ENCODE measurements around the gene MNS1. TPM values are rescaled to one million over a fixed set of nuclear protein-coding genes. Genes with fewer than 3 reads are reported as not detected.
A peak's percentile ranks its signal among the peaks of the same experiment; 100 is the strongest.

MNS1 gene
- total and polyA plus RNA-seq, 10 of the 15 experiments (the other 5 are each of a cell fraction or from before 2014, with no cell fraction given): 0.45 to 2.6 (median 0.97) TPM

GRCh38 chr15:56468401-56468800 is 3.5 kb upstream of the MNS1 start:
- intact Hi-C loops (cut with micrococcal nuclease; ENCODE audit: unreplicated experiment) (no loop called here), in situ Hi-C loops (cut with MboI) (no loop called here)
- Histone ChIP-seq H3K4me1 (ENCODE audit: control insufficient read depth, insufficient read depth, low read length) (peaks cover 9% of the 10 kb centered on the region; the same call in 1 of the 2 replicates), H2AFZ (ENCODE audit: control insufficient read depth, low read depth, low read length) (peak overlapping the region; percentile 72), H3K9ac (ENCODE audit: control insufficient read depth, insufficient read depth, low read length) (no peak overlapping the region), H3K27ac (ENCODE audit: control insufficient read depth, insufficient read depth) (no peak overlapping the region), H3K79me2 (ENCODE audit: control insufficient read depth, insufficient read depth, low read length) (no peaks in the 10 kb centered on the region), H3K36me3 (ENCODE audit: control insufficient read depth in 2 of 2, insufficient read depth in 2 of 2, low read length in 1 of 2) (no peaks in the 10 kb centered on the region), H4K20me1 (ENCODE audit: control insufficient read depth, insufficient read depth) (no peaks in the 10 kb centered on the region), H3K4me3 (peak overlapping the region; percentile 46; the same call in 1 of the 2 replicates), H3K9me3 (replicated peaks; ENCODE audit: control insufficient read depth, insufficient read depth, low read length) (no peaks in the 10 kb centered on the region), H3K27me3 (replicated peaks in 1 of 2; ENCODE audit: control insufficient read depth in 2 of 2, insufficient read depth in 2 of 2, low read length in 1 of 2) (no peaks in the 10 kb centered on the region), H3K4me2 (ENCODE audit: control insufficient read depth, insufficient read depth) (peak overlapping the region; percentile 78)
- ChIA-PET POLR2A (no interaction called here), SMC1A (ENCODE audit: uncharacterized antibody, unreplicated experiment) (no interaction called here), CTCF (interaction anchor here (0.9 to 1.5 kb wide), 3 partner anchors 21 to 745 kb away, joined by 3 read pairs; no protein-coding TSS in a partner anchor), RAD21 (ENCODE audit: unreplicated experiment) (no interaction called here)
- TF ChIP-seq REST (IDR thresholded peaks at IDR 0.05; ENCODE audit: low read depth, low read length): no peak
- TF ChIP-seq ATF3 (IDR thresholded peaks at IDR 0.05; ENCODE audit: borderline replicate concordance, extremely low read depth, low read depth, low read length): no peak
- no peak for TF ChIP-seq ZNF274 (IDR thresholded peaks at IDR 0.05; ENCODE audit: insufficient read depth, insufficient read length)
- TF ChIP-seq ZNF24 (IDR thresholded peaks at IDR 0.05): peak; percentile 36; the same call in 1 of the 2 replicates
- TF ChIP-seq SP1 (IDR thresholded peaks at IDR 0.05; ENCODE audit: low read depth, low read length): no peak
- TF ChIP-seq CREM (IDR thresholded peaks at IDR 0.05; ENCODE audit: low read depth): no peak
- TF ChIP-seq ZNF592 (IDR thresholded peaks at IDR 0.05): no peak
- no peak for TF ChIP-seq RBBP5 (conservative IDR thresholded peaks at IDR 0.05)
- 0% methylated on average over 2 of the region's 2 CpGs for WGBS (ENCODE audit: insufficient coverage, insufficient replicate concordance, low lambda C conversion rate, missing lambda C conversion rate)
- FAIRE-seq: peak; percentile 98
- peak; percentile 33 for DNase-seq (ENCODE audit: low read depth, low spot score)
- peak; percentile 68 for ATAC-seq
- BruUV-seq (replicated peaks): no TSS peak
